ENCODE data around the gene SHF.

SHF gene

DNA sequence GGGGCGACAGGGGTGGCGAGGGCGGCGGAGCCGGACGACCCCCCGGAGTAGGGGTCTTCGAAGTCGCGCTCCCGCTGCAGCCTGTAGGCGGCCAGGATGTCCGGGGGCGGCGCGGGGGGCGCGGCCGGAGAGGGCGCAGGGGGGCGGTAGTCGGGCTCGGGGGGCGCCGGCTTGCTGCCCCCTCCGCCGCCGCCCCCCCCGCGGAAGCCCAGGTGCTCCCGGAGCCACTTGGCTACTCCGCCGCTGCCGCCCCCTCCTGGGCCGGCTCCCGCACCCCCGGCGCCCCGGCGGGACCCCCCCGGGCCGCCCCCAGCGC, 230 bp downstream of the SHF start:
- no peaks in the 10 kb centered on the region for H3K9me3 ChIP-seq (ENCODE audit: low read length)
- H3K4me1 ChIP-seq (ENCODE audit: insufficient read depth, low read length) = peaks cover 24% of the 10 kb centered on the region
- no peak overlapping the region for H3K9ac ChIP-seq (ENCODE audit: low read length)
- no peaks in the 10 kb centered on the region for H3K27me3 ChIP-seq (ENCODE audit: control insufficient read depth in 1 of 2, insufficient read depth in 2 of 2, low read length in 2 of 2)
- H3K4me3 ChIP-seq (ENCODE audit: low read depth in 1 of 2, low read length in 2 of 2) = peak overlapping the region; percentile 51 to 68
- peak overlapping the region; percentile 91 for H3K27ac ChIP-seq (ENCODE audit: low read depth, low read length)
- no peaks in the 10 kb centered on the region for H3K36me3 ChIP-seq (ENCODE audit: insufficient read depth, low read length)

- no peaks in the 10 kb centered on the region for H3K36me3 ChIP-seq (ENCODE audit: insufficient read depth, low read length)
- peak overlapping the region; percentile 1 for H3K9ac ChIP-seq (ENCODE audit: low read length)
- H3K4me1 ChIP-seq (ENCODE audit: insufficient read depth, low read length) = peaks cover 24% of the 10 kb centered on the region
- no peaks in the 10 kb centered on the region for H3K9me3 ChIP-seq (ENCODE audit: low read length)
- no peaks in the 10 kb centered on the region for H3K27me3 ChIP-seq (ENCODE audit: control insufficient read depth in 1 of 2, insufficient read depth in 2 of 2, low read length in 2 of 2)
- peak overlapping the region; percentile 91 for H3K27ac ChIP-seq (ENCODE audit: low read depth, low read length)
- H3K4me3 ChIP-seq (ENCODE audit: low read depth in 1 of 2, low read length in 2 of 2) = peak overlapping the region; percentile 51 to 68
Measured at GRCh38 chr15:45186771-45187577, 792 bp downstream of the SHF start.

DNA sequence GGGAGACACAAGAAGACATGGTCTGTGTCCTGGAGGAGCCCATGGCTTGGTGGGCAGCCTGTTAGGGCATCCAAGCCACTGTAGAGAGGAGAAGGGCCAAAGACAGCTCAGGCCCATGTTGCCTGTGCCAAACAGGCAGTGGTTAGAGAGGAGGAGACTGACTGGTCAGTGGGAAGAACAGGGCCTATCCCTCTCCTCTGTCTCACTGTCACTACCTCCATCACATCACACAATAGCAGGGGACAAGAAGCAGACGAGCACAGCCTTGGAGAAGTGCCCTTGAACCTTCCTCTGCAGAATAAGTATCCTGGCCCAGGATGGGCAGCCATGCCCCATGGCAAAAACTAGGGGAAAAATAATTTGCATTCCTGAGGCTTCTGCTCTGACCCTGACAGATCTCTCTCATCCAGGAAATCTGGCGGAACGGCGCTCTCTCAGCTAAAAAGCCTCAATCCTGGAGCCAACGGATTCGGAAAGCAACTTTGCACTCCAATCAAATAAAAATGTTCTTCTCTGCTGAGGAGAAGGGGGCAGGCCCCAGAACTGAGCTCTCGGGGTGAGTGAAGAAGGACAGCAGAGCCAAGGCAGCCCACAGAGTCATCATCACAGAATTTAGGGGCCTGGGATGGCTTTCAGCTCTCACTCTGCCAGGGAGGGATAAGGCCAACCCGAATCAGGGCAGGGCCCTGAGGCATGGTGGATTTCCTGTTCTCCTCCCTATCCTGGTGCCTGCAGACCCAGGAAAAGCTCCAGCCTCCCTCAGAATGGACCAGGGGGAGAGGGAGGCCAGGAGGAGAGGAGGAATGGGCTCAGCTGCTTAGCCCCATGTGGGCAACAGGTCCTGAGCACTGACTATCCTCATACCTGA, 1.6 kb downstream of the SHF start:
- no peaks in the 10 kb centered on the region for H3K9me3 ChIP-seq (ENCODE audit: low read length)
- peak overlapping the region; percentile 91 for H3K27ac ChIP-seq (ENCODE audit: low read depth, low read length)
- H3K4me3 ChIP-seq (ENCODE audit: low read depth in 1 of 2, low read length in 2 of 2) = peak overlapping the region in 1 of 2 donors; percentile 68
- H3K36me3 ChIP-seq (ENCODE audit: insufficient read depth, low read length) = no peaks in the 10 kb centered on the region
- peak overlapping the region; percentile 1 for H3K9ac ChIP-seq (ENCODE audit: low read length)
- H3K27me3 ChIP-seq (ENCODE audit: control insufficient read depth in 1 of 2, insufficient read depth in 2 of 2, low read length in 2 of 2) = no peaks in the 10 kb centered on the region
- peaks cover 24% of the 10 kb centered on the region for H3K4me1 ChIP-seq (ENCODE audit: insufficient read depth, low read length)

DNA sequence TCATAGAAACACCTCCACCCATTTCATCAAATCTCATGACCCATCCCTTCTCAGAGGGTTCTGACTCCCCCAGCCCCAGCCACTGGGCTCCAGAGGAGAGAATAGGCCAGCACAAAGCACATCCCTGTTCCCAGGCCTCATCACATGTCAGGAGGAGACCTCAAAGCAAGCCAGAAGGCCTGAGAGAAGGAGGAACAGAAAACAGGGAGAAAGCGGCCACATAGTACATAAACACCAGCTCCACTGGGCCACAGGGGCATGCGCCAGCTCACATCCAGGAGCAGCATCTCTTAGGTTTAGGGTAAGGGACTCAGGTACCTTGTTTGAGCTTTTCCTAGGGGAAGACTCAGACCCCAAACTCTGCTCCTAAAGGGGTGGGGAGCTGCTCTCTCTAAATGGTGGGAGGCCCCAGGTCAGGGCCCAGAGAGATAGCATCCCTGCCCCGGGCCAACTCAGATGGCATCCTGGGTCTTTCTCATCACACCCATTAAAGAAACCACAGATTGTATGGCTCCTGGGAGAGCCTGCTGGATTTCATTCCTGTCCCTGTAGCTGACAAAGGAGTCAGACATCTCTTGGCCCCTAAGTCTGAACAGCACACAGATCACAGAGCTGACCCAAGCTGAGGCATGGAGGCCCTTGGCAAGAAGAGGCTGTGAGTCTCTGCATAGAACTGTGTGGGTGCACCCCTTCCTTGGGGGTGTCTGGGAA, 2.5 kb downstream of the SHF start:
- Histone ChIP-seq H3K4me1 (ENCODE audit: insufficient read depth, low read length) (peaks cover 24% of the 10 kb centered on the region), H3K27ac (ENCODE audit: low read depth, low read length) (no peak overlapping the region), H3K27me3 (ENCODE audit: control insufficient read depth in 1 of 2, insufficient read depth in 2 of 2, low read length in 2 of 2) (no peaks in the 10 kb centered on the region), H3K36me3 (ENCODE audit: insufficient read depth, low read length) (no peaks in the 10 kb centered on the region), H3K4me3 (ENCODE audit: low read depth in 1 of 2, low read length in 2 of 2) (no peak overlapping the region), H3K9ac (ENCODE audit: low read length) (no peak overlapping the region), H3K9me3 (ENCODE audit: low read length) (no peaks in the 10 kb centered on the region)

- Histone ChIP-seq H3K9me3 (ENCODE audit: low read length) (no peaks in the 10 kb centered on the region), H3K9ac (ENCODE audit: low read length) (no peak overlapping the region), H3K27me3 (ENCODE audit: control insufficient read depth in 1 of 2, insufficient read depth in 2 of 2, low read length in 2 of 2) (no peaks in the 10 kb centered on the region), H3K4me1 (ENCODE audit: insufficient read depth, low read length) (peaks cover 24% of the 10 kb centered on the region), H3K27ac (ENCODE audit: low read depth, low read length) (no peak overlapping the region), H3K36me3 (ENCODE audit: insufficient read depth, low read length) (no peaks in the 10 kb centered on the region), H3K4me3 (ENCODE audit: low read depth in 1 of 2, low read length in 2 of 2) (no peak overlapping the region)
Measured at GRCh38 chr15:45184562-45185041, 3.2 kb downstream of the SHF start.

GRCh38 chr15:45183511-45183910, 4.3 kb downstream of the SHF start:
- Histone ChIP-seq H3K9me3 (ENCODE audit: low read length) (no peaks in the 10 kb centered on the region), H3K36me3 (ENCODE audit: insufficient read depth, low read length) (no peaks in the 10 kb centered on the region), H3K27me3 (ENCODE audit: control insufficient read depth in 1 of 2, insufficient read depth in 2 of 2, low read length in 2 of 2) (no peaks in the 10 kb centered on the region), H3K27ac (ENCODE audit: low read depth, low read length) (no peak overlapping the region), H3K4me3 (ENCODE audit: low read depth in 1 of 2, low read length in 2 of 2) (no peak overlapping the region), H3K4me1 (ENCODE audit: insufficient read depth, low read length) (peaks cover 21% of the 10 kb centered on the region), H3K9ac (ENCODE audit: low read length) (no peak overlapping the region)

DNA sequence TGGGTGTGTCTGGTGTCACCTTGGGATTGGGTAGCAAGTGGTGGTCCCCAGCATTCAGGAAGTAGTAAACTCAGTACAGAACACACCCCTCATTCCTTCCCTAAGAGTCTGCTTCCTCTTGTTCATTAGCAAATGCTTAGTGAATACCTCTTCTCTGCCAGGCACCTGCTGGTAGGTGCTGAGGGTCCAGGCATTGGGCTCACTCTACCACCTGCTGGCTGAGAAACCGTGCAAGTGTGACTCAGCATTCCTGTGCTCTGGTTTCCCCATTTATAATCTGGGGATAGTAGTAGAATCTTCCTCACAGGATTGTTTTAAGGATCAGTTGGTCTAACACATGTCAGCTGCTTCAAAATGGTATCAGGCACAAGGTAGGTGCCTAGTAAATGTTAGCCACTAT, 4.8 kb downstream of the SHF start:
- H3K4me3 ChIP-seq (ENCODE audit: low read depth in 1 of 2, low read length in 2 of 2) = no peak overlapping the region
- H3K9ac ChIP-seq (ENCODE audit: low read length) = no peak overlapping the region
- H3K27ac ChIP-seq (ENCODE audit: low read depth, low read length) = no peak overlapping the region
- H3K27me3 ChIP-seq (ENCODE audit: control insufficient read depth in 1 of 2, insufficient read depth in 2 of 2, low read length in 2 of 2) = no peaks in the 10 kb centered on the region
- no peaks in the 10 kb centered on the region for H3K9me3 ChIP-seq (ENCODE audit: low read length)
- H3K36me3 ChIP-seq (ENCODE audit: insufficient read depth, low read length) = no peaks in the 10 kb centered on the region
- peaks cover 18% of the 10 kb centered on the region for H3K4me1 ChIP-seq (ENCODE audit: insufficient read depth, low read length)

DNA sequence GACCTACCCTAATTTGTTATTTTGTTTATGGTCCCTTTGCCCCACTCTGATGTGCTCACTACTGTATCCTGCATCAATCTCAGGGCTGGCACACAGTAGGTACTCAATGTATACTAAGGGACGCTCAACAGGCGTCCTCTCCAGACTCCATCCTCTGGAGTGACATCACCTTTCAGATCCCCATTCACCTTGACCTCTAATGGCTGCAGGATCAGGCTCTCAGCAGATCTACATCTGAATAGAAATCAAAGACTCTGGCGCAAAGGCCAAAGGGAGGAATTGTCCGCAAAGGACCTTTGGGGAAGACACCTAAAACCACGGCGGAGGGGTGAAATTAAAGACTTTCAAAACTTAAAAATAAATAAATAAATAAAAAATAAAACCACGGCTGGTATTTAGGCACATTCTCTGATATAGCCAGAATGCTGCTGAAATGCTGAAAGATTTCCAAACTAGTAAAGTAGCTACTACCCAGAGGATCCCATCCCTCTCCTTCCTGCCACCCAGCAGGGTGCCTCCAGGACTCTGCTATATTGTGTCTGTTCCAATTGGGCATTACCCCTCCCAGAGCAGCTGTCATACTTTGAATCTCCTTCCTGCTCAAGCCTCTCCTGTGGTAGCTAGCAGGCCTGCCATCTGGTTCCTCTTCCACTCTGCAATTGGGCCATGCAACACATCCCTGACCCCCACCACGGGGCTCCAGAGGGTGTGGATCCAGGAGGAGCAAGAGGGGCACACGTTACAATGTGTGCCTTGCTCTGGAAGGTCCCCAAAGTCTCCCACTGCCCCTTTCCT, 6.1 kb downstream of the SHF start:
- H3K9ac ChIP-seq (ENCODE audit: low read length) = no peak overlapping the region
- H3K27ac ChIP-seq (ENCODE audit: low read depth, low read length) = no peak overlapping the region
- H3K27me3 ChIP-seq (ENCODE audit: control insufficient read depth in 1 of 2, insufficient read depth in 2 of 2, low read length in 2 of 2) = no peaks in the 10 kb centered on the region
- H3K36me3 ChIP-seq (ENCODE audit: insufficient read depth, low read length) = no peaks in the 10 kb centered on the region
- H3K4me3 ChIP-seq (ENCODE audit: low read depth in 1 of 2, low read length in 2 of 2) = no peak overlapping the region
- H3K4me1 ChIP-seq (ENCODE audit: insufficient read depth, low read length) = peaks cover 14% of the 10 kb centered on the region
- H3K9me3 ChIP-seq (ENCODE audit: low read length) = no peaks in the 10 kb centered on the region

- Histone ChIP-seq H3K4me3 (ENCODE audit: low read depth in 1 of 2, low read length in 2 of 2) (no peak overlapping the region), H3K27ac (ENCODE audit: low read depth, low read length) (no peak overlapping the region), H3K4me1 (ENCODE audit: insufficient read depth, low read length) (peaks cover 7% of the 10 kb centered on the region), H3K27me3 (ENCODE audit: control insufficient read depth in 1 of 2, insufficient read depth in 2 of 2, low read length in 2 of 2) (no peaks in the 10 kb centered on the region), H3K9ac (ENCODE audit: low read length) (no peak overlapping the region), H3K36me3 (ENCODE audit: insufficient read depth, low read length) (no peaks in the 10 kb centered on the region), H3K9me3 (ENCODE audit: low read length) (no peaks in the 10 kb centered on the region)
Measured at GRCh38 chr15:45180648-45181436, 6.9 kb downstream of the SHF start.

- H3K4me1 ChIP-seq (ENCODE audit: insufficient read depth, low read length) = peaks cover under 1% of the 10 kb centered on the region
- H3K9ac ChIP-seq (ENCODE audit: low read length) = no peak overlapping the region
- no peaks in the 10 kb centered on the region for H3K27me3 ChIP-seq (ENCODE audit: control insufficient read depth in 1 of 2, insufficient read depth in 2 of 2, low read length in 2 of 2)
- H3K4me3 ChIP-seq (ENCODE audit: low read depth in 1 of 2, low read length in 2 of 2) = no peak overlapping the region
- no peaks in the 10 kb centered on the region for H3K9me3 ChIP-seq (ENCODE audit: low read length)
- no peaks in the 10 kb centered on the region for H3K36me3 ChIP-seq (ENCODE audit: insufficient read depth, low read length)
- no peak overlapping the region for H3K27ac ChIP-seq (ENCODE audit: low read depth, low read length)
Measured at GRCh38 chr15:45180201-45180600, 7.6 kb downstream of the SHF start.
